ENCODE measurements around the gene SPG11. TPM values are rescaled to one million over a fixed set of nuclear protein-coding genes. Genes with fewer than 3 reads are reported as not detected.

SPG11 gene
- total RNA-seq, 4 donors from 2014 or later, result 123 to 182 (median 168) TPM

DNA sequence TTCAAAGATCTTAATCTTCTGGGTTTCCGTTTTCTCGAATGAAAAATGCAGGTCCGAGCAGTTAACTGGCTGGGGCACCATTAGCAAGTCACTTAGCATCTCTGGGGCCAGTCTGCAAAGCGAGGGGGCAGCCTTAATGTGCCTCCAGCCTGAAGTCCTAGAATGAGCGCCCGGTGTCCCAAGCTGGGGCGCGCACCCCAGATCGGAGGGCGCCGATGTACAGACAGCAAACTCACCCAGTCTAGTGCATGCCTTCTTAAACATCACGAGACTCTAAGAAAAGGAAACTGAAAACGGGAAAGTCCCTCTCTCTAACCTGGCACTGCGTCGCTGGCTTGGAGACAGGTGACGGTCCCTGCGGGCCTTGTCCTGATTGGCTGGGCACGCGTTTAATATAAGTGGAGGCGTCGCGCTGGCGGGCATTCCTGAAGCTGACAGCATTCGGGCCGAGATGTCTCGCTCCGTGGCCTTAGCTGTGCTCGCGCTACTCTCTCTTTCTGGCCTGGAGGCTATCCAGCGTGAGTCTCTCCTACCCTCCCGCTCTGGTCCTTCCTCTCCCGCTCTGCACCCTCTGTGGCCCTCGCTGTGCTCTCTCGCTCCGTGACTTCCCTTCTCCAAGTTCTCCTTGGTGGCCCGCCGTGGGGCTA lies 47.8 kb upstream of the SPG11 start, which contains the start of the genes B2M and PATL2:
B2M (plus strand) TSS at position 422 of the 647 bp plus-strand sequence; CDS start at position 452, 30 bp downstream.
PATL2 (minus strand) TSS at position 228 of the 647 bp plus-strand sequence. CDS start 34,833 bp downstream, outside the sequence.
- H3K4me1 ChIP-seq, result peaks cover 0 to 17% of the 10 kb centered on the region in 2 donors
- H3K36me3 ChIP-seq, result peaks cover 8 to 12% of the 10 kb centered on the region in 2 donors
- intact Hi-C loops (cut with DNase I), result no loop called here
- peak; percentile 95 to 96 for DNase-seq
- peak within 1 kb of the TSS; percentile 83 to 99 (median 98) for H3K4me3 ChIP-seq (replicated peaks in 1 of 3)
- peak within 1 kb of the TSS; percentile 98 to 100 (median 99) for H3K27ac ChIP-seq
- TF ChIP-seq POLR2A (IDR thresholded peaks at IDR 0.05), result peak; percentile 97 to 100
- TF ChIP-seq, protein P1, sequence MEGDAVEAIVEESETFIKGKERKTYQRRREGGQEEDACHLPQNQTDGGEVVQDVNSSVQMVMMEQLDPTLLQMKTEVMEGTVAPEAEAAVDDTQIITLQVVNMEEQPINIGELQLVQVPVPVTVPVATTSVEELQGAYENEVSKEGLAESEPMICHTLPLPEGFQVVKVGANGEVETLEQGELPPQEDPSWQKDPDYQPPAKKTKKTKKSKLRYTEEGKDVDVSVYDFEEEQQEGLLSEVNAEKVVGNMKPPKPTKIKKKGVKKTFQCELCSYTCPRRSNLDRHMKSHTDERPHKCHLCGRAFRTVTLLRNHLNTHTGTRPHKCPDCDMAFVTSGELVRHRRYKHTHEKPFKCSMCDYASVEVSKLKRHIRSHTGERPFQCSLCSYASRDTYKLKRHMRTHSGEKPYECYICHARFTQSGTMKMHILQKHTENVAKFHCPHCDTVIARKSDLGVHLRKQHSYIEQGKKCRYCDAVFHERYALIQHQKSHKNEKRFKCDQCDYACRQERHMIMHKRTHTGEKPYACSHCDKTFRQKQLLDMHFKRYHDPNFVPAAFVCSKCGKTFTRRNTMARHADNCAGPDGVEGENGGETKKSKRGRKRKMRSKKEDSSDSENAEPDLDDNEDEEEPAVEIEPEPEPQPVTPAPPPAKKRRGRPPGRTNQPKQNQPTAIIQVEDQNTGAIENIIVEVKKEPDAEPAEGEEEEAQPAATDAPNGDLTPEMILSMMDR (IDR thresholded peaks at IDR 0.05), result peak in 2 of 6 experiments; percentile 7 to 23
- H3K9me3 ChIP-seq, result no peaks in the 10 kb centered on the region
- WGBS, 2 donors, result 1% methylated on average over 21 to 29 of the region's 37 CpGs
- H3K27me3 ChIP-seq, result no peaks in the 10 kb centered on the region

DNA sequence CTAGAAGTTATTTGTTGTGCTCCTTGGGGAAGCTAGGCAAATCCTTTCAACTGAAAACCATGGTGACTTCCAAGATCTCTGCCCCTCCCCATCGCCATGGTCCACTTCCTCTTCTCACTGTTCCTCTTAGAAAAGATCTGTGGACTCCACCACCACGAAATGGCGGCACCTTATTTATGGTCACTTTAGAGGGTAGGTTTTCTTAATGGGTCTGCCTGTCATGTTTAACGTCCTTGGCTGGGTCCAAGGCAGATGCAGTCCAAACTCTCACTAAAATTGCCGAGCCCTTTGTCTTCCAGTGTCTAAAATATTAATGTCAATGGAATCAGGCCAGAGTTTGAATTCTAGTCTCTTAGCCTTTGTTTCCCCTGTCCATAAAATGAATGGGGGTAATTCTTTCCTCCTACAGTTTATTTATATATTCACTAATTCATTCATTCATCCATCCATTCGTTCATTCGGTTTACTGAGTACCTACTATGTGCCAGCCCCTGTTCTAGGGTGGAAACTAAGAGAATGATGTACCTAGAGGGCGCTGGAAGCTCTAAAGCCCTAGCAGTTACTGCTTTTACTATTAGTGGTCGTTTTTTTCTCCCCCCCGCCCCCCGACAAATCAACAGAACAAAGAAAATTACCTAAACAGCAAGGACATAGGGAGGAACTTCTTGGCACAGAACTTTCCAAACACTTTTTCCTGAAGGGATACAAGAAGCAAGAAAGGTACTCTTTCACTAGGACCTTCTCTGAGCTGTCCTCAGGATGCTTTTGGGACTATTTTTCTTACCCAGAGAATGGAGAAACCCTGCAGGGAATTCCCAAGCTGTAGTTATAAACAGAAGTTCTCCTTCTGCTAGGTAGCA lies 47.0 kb upstream of the SPG11 start:
- Histone ChIP-seq H3K27ac (peak overlapping the region; percentile 71 to 100 (median 99)), H3K4me1 (peaks cover 0 to 16% of the 10 kb centered on the region in 2 donors), H3K36me3 (peaks cover under 1 to 5% of the 10 kb centered on the region in 2 donors), H3K9me3 (no peaks in the 10 kb centered on the region), H3K4me3 (replicated peaks in 1 of 3) (peak overlapping the region; percentile 29 to 99 (median 98)), H3K27me3 (no peaks in the 10 kb centered on the region)
- DNase-seq, result no peak
- TF ChIP-seq, protein P1 (IDR thresholded peaks at IDR 0.05), result no peak
- WGBS, 2 donors, result 31 to 34% methylated on average over 11 of the region's 11 CpGs
- intact Hi-C loops (cut with DNase I), result no loop called here

DNA sequence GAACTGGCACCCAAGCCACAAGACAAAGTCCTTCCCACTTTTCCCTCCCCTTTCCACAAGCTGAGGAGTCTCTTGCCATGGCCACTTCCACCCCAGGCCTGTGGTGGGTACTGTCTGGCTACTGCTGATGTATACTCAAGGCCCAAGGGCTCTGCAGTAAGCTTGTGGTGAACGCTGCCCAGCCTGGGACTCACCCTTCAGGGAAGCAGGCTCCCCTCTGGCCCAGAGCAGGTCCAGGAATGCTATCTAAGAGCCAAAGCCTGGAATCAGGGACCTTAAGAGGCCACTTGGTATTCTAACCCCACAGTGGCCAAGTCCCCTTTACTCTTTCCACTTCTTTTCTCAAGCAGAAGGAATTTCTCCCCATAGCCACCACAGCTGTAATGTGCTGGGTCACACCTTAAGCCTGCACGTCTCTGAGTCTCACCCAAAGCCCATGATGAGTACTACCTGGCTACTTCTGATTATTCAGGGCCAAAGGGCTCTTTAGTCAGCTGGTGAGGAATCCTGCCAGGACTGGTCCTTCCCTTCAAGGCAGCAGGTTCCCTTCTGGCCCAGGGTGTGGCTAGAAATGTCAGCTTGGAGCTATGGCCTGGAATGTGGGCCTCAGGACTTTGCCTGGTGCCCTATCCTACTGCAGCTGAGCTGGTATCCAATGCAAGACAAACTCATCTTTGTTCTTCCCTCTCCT lies 43.6 kb upstream of the SPG11 start:
- H3K4me1 ChIP-seq, result no peaks in the 10 kb centered on the region
- WGBS, 2 donors, result 75 to 79% methylated on average over 1 to 2 of the region's 2 CpGs
- TF ChIP-seq, protein P1 (IDR thresholded peaks at IDR 0.05), result no peak
- no peak for TF ChIP-seq POLR2A (IDR thresholded peaks at IDR 0.05)
- DNase-seq, result no peak
- no peaks in the 10 kb centered on the region for H3K36me3 ChIP-seq
- intact Hi-C loops (cut with DNase I), result no loop called here
- H3K4me3 ChIP-seq (replicated peaks in 1 of 3), result no peak overlapping the region
- no peak overlapping the region for H3K27ac ChIP-seq
- no peaks in the 10 kb centered on the region for H3K27me3 ChIP-seq
- no peaks in the 10 kb centered on the region for H3K9me3 ChIP-seq

DNA sequence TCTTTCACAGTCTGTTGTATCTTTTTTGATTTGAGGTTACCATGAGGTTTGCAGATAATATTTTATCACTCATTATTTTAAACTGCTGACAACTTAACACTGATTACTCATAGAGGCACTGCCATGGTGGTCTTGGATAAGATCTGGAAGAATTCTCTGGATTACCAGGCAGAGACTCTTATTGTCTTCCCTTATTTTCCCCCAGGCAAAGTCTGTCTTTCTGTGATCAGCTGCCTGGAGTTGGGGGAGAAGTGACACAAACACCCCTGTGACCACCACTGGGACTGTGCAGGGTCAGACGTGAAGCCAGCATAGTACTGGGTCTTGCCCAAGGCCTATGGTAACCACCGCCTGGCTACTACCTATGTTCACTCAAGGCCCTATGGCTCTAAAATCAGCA lies 42.9 kb upstream of the SPG11 start:
- Histone ChIP-seq H3K4me1 (no peaks in the 10 kb centered on the region), H3K36me3 (no peaks in the 10 kb centered on the region), H3K27ac (no peak overlapping the region), H3K27me3 (no peaks in the 10 kb centered on the region), H3K4me3 (replicated peaks in 1 of 3) (no peak overlapping the region), H3K9me3 (no peaks in the 10 kb centered on the region)
- intact Hi-C loops (cut with DNase I), result no loop called here
- no peak for DNase-seq
- TF ChIP-seq POLR2A (IDR thresholded peaks at IDR 0.05), result no peak
- TF ChIP-seq, protein P1 (IDR thresholded peaks at IDR 0.05), result no peak
- 100% methylated on average over 2 of the region's 2 CpGs; no CpG with 5 or more reads in 1 of the 2 donors for WGBS, 2 donors

Measured in thyroid gland (tissue), 4 donors.